Fibroblast of villous mesenchyme (primary cell): ENCODE data around the gene ZGLP1. TPM values are rescaled to one million over a fixed set of nuclear protein-coding genes. Genes with fewer than 3 reads are reported as not detected.
A peak's percentile ranks its signal among the peaks of the same experiment; 100 is the strongest.

Source experiments
- DNase-seq: peaks from one replicate; pipeline ENCODE4 v3.0.0-alpha.2; 2010; ENCODE audit warnings: low read depth
- H3K4me3 ChIP-seq: 2 replicates; pipeline ENCODE4 v1.5.1; 2011; ENCODE audit warnings: low read depth, mild to moderate bottlenecking, low read length
- total RNA-seq: library from RNA; depleted of rRNA; stranded (reverse); fragments of >200 nt; gene quantifications from 2 replicates; pipeline ENCODE4 v1.2.3, GENCODE V29; 2012
- TF ChIP-seq, protein P1 (sequence below): IDR thresholded peaks from 2 replicates; pipeline ENCODE4 v1.5.1; 2012; ENCODE audit warnings: low read depth, mild to moderate bottlenecking, low read length; ENCODE audit not compliant: insufficient read depth

The ZGLP1 gene
- total RNA-seq, 1 donor = 0.43 TPM

DNA sequence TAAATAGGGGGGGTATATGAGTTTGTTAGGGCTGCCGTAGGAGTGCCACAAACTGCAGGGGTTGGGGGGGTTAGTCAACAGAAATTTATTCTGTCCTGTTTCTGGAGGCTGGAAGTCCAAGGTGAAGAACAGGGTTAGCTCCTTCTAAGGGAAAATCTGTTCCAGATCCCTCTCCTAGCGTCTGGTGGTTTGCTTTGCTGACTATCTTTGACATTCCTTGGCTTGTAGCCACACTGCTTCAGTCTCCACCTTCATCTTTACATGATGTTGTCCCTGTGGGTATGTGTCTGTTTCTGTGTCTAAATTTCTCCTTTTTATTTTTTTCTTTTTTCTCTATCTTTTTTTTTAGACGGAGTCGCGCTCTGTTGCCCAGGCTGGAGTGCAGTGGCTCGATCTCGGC is 46.8 kb downstream of the ZGLP1 start:
- H3K4me3 ChIP-seq = no peak overlapping the region
- DNase-seq = no peak
- TF ChIP-seq, protein P1, sequence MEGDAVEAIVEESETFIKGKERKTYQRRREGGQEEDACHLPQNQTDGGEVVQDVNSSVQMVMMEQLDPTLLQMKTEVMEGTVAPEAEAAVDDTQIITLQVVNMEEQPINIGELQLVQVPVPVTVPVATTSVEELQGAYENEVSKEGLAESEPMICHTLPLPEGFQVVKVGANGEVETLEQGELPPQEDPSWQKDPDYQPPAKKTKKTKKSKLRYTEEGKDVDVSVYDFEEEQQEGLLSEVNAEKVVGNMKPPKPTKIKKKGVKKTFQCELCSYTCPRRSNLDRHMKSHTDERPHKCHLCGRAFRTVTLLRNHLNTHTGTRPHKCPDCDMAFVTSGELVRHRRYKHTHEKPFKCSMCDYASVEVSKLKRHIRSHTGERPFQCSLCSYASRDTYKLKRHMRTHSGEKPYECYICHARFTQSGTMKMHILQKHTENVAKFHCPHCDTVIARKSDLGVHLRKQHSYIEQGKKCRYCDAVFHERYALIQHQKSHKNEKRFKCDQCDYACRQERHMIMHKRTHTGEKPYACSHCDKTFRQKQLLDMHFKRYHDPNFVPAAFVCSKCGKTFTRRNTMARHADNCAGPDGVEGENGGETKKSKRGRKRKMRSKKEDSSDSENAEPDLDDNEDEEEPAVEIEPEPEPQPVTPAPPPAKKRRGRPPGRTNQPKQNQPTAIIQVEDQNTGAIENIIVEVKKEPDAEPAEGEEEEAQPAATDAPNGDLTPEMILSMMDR = no peak

DNA sequence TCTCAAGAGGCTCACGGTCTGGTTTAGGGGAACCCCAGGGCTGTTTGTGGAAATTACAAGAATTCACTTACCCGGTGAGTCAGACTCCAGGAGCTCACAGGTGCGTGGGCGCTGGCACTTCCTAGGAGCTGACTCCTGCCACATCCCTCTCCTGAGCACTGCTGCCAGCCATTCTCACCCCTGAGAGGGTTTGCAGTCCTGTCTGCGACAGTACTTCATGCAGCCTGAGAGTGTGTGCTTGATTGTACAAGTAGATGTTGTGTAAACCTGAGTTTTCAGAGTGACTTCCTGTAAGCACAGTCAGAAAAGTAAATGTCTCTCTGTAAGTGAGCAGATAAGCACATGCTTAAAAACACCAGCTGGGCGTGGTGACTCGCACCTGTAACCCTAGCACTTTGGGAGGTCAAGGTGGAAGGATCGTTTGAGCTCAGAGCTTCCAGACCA is 49.5 kb downstream of the ZGLP1 start:
- TF ChIP-seq, protein P1 = no peak
- DNase-seq = no peak
- H3K4me3 ChIP-seq = no peak overlapping the region

DNA sequence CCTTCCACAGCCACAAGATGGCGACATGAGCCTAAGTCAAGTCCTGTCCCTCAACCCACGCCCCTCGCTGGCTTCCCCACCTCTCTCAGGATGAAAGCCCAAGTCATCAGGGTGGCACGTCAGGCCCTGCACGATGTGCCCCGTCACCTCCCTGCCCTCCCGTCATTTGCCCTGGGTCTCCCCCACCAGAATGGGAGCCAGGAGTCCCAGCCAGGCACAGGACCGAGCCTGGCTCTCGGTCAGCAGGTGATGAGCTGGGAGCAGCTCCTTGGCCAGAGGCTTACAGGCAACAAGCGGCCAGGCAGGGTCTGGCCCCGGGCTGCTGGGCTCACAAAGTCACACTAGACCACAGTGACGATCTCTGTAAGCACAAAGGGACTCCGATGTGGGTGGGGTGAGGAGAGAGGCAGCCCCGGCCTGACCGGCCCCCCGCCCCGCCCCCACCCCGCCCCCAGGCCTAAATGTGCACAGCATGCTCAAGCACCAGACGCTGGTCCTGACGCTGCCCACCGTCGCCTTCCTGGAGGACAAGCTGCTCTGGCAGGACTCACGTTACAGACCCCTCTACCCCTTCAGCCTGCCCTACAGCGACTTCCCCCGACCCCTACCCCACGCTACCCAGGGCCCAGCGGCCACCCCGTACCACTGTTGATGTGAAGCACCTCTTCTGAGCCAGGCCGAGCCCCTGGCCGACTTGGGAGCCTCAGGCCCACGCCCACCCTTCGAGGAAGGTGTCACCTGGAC is 50.3 kb downstream of the ZGLP1 start:
- no peak overlapping the region for H3K4me3 ChIP-seq
- TF ChIP-seq, protein P1 = peak; percentile 80
- DNase-seq = peak; percentile 83

DNA sequence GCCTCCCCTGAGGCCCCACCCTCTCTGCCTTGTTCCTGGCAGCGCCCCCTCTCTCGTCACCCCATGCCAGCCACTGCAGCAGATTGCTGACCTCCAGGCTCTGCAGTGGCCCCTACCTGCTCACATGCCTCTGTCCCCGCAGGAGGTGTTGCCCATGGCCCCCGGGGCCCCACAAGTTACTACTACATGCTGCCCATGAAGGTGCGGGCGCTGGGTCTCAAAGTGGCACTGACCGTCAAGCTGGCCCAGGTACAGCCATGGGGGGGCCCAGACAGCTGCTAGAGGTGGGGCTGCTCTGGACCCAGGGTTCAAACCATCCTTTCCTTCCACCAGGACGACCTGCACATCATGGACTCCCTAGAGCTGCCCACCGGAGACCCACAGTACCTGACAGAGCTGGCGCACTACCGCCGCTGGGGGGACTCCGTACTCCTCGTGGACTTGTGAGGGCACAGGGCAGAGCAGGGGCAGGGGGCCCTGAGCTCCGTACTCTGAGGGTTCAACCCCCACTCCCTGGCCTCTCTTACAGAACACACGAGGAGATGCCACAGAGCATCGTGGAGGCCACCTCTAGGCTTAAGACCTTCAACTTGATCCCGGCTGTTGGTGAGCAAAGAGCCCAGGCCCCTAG is 51.4 kb downstream of the ZGLP1 start:
- H3K4me3 ChIP-seq = no peak overlapping the region
- TF ChIP-seq, protein P1 = no peak
- DNase-seq = no peak

DNA sequence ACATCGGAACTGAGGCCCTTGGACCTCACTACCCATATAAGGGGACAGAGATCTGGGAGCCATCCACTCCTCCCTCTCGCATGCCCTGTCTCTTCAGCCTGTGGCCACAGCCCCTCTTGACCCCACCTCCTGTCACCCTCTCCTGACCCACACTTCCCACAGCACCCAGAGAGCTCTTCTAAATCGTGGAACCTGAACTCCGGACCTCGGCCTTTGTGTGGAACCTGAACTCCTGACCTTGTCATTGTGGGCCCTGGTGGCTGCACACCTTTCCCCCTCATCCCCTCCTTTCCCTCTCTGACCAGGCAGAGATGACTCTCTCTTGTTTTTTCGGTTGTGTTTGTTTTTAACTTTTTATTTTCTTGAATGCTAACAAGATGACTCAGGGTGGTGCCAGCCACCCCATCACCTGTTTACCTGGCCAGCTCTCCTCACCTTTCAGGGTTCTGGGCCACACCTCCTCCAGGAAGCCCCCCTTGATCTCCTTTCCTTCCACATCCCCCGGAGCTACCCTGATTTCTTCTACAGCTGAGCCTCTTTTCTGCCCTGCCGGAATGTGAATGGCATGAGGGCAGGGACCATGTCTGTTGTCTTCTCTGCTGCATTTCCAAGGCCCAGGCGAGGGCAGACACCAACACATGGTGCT is 52.5 kb downstream of the ZGLP1 start:
- DNase-seq = no peak
- TF ChIP-seq, protein P1 = no peak
- H3K4me3 ChIP-seq = no peak overlapping the region

DNA sequence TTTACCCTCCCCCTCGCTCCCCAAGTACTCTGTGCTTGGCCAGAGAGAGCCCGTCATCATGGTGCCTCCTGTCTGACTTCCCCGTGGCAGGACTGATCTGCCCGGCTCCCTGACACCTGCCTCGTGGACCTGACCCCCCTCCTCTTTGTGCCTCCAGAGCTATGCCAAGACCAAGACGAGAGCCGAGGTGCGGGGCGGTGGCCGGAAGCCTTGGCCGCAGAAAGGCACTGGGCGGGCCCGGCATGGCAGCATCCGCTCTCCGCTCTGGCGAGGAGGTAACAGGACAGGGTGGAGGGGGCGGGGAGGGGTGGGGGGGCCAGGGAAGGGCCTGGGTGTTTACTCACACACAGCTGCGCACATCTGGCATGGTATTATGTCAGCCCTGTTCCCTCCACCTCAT is 53.1 kb downstream of the ZGLP1 start:
- TF ChIP-seq, protein P1 = no peak
- no peak for DNase-seq
- no peak overlapping the region for H3K4me3 ChIP-seq
